ENCODE data around the gene SLC5A4.

The SLC5A4 gene

GRCh38 chr22:32248276-32248675, 6.9 kb downstream of the SLC5A4 start:
- no peak for DNase-seq (ENCODE audit: extremely low read depth, low read depth)
- no peak overlapping the region for H3K4me3 ChIP-seq (replicated peaks; ENCODE audit: low read depth, low read length)
- TF ChIP-seq CTCF (IDR thresholded peaks at IDR 0.05; ENCODE audit: low read depth, low read length, missing control alignments): no peak

GRCh38 chr22:32246166-32246565, 9.0 kb downstream of the SLC5A4 start:
- no peak for TF ChIP-seq CTCF (IDR thresholded peaks at IDR 0.05; ENCODE audit: low read depth, low read length, missing control alignments)
- H3K4me3 ChIP-seq (replicated peaks; ENCODE audit: low read depth, low read length): no peak overlapping the region
- DNase-seq (ENCODE audit: extremely low read depth, low read depth): no peak

- H3K4me3 ChIP-seq (replicated peaks; ENCODE audit: low read depth, low read length): no peak overlapping the region
- DNase-seq (ENCODE audit: extremely low read depth, low read depth): no peak
- TF ChIP-seq CTCF (IDR thresholded peaks at IDR 0.05; ENCODE audit: low read depth, low read length, missing control alignments): no peak
Observed at GRCh38 chr22:32245042-32245441, 10.1 kb downstream of the SLC5A4 start.

- DNase-seq (ENCODE audit: extremely low read depth, low read depth): no peak
- no peak for TF ChIP-seq CTCF (IDR thresholded peaks at IDR 0.05; ENCODE audit: low read depth, low read length, missing control alignments)
- H3K4me3 ChIP-seq (replicated peaks; ENCODE audit: low read depth, low read length): no peak overlapping the region
Observed at GRCh38 chr22:32244547-32244946, 10.6 kb downstream of the SLC5A4 start.

- DNase-seq (ENCODE audit: extremely low read depth, low read depth): no peak
- no peak for TF ChIP-seq CTCF (IDR thresholded peaks at IDR 0.05; ENCODE audit: low read depth, low read length, missing control alignments)
- H3K4me3 ChIP-seq (replicated peaks; ENCODE audit: low read depth, low read length): no peak overlapping the region
Observed at GRCh38 chr22:32240461-32240860, 14.7 kb downstream of the SLC5A4 start.

GRCh38 chr22:32237906-32238305, 17.2 kb downstream of the SLC5A4 start:
- no peak for TF ChIP-seq CTCF (IDR thresholded peaks at IDR 0.05; ENCODE audit: low read depth, low read length, missing control alignments)
- H3K4me3 ChIP-seq (replicated peaks; ENCODE audit: low read depth, low read length): no peak overlapping the region
- no peak for DNase-seq (ENCODE audit: extremely low read depth, low read depth)

GRCh38 chr22:32236970-32237369, 18.2 kb downstream of the SLC5A4 start:
- TF ChIP-seq CTCF (IDR thresholded peaks at IDR 0.05; ENCODE audit: low read depth, low read length, missing control alignments): no peak
- no peak overlapping the region for H3K4me3 ChIP-seq (replicated peaks; ENCODE audit: low read depth, low read length)
- DNase-seq (ENCODE audit: extremely low read depth, low read depth): no peak
